GM21528 (cell line): Measurements from ENCODE around the gene ZBTB33.

Experiments
- ATAC-seq: cut with Tn5 transposase; IDR thresholded peaks from one replicate; pipeline ENCODE4 v1.9.1; 2021; ENCODE audit warnings: mild to moderate bottlenecking, moderate library complexity; ENCODE audit not compliant: unreplicated experiment, low FRiP score

The ZBTB33 gene

DNA sequence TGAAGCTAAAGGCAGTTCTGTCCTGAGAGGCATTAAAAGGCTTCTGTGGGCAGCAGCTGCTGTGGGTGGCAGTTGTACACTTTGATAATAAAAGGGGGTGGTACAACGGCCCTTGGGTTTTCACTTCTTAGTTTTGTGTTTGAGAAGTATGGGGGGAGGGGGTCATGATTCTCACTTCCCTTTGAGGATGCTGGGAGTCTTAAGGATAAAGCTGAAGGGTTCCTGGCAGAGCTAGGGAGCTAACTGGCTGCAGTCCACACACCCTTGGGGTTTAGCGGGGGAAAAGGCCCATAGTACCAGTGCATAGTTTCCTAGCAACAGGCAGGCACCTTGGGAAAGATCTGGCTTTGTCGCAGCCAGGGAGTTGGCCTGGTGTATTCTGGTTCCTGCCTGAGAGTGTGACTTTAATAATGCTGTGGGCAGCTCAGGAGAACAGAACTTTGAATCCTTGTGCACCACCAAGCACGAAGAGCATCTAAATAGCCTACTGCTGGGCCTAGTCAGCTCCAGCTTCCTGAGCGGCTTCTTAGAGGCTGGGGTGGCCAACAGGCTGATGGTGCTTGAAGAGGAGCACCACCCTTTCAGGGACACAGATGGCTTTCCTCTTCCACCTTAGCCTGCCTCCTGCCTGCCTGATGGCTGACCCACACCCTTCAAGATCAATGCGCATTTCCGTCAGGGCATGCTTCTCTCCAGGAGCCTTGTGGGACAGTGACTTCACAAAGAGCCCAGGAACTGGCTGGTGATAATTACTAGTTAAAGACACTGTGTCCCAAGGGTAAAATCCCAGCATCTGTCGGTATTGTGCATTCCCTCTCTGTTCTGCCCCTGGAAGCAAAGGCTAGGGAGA lies 12.5 kb downstream of the ZBTB33 start:
- no peak for ATAC-seq

DNA sequence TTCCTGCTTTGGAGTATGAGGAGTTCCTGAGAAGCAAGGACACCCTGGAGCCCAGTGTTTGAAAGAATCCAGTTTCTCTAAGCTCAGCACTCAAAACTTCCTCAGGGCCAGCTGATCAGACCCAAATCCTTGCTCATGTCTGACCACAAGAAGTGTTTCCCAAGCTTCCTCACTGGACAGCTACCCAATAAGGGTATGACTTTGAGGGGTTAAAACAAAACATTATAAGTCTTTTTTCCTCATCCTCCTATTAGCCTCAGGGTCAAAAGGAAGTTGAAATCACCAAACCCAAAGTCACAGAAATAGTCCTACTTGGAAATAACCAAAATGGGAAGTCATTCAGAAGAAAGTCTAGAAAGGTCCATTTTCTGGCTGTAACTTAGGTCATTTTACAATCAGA lies 13.7 kb downstream of the ZBTB33 start:
- no peak for ATAC-seq

DNA sequence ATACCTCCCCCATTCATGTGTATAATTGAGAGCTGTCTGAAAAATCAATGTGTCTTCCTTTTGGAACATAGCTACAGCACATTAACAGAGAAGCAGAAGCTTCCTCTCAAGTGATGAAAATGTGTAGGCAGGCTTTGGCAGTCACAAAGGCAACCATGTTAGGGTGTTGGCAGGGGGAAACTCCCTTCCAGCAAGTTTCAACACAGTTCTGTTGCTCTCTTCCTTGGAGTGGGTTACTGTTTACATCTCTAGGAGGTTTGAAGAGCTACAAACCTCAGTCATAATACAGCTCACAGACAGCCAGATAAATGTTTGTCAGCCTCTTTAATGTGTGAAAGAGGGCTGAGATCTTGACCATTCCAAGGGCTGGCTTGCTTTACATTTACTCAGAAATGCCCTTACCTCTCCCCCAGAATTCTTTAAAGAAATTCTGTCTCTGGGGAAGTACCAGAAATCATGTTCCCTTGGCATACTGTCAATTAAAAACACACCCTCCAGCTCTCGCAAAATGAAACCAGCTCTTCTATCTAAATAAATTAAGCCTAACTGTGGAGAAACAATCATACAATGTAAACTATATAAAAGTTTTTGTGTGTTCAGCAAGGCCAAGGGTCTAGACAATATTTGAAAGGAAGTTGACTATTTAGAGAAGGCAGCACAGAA lies 18.9 kb downstream of the ZBTB33 start:
- no peak for ATAC-seq

DNA sequence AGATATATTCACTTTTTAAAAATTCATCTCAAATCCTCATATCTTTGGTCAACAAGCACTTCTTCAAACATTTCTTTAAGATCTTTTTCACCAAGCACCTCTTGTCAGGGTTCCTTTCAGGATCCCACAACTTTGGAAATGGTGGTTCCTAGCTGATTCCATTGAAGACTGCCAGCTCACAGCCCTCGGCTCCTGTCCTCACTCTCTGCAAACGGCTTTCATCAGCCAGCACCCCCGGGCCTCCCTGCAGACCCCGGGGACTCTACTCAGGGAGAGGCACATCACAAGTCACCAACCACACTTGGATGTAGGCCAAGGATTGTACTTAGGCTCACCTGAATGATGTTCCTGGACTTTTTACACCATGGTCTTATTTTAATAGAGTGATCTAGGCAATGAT lies 20.0 kb downstream of the ZBTB33 start:
- ATAC-seq: no peak

DNA sequence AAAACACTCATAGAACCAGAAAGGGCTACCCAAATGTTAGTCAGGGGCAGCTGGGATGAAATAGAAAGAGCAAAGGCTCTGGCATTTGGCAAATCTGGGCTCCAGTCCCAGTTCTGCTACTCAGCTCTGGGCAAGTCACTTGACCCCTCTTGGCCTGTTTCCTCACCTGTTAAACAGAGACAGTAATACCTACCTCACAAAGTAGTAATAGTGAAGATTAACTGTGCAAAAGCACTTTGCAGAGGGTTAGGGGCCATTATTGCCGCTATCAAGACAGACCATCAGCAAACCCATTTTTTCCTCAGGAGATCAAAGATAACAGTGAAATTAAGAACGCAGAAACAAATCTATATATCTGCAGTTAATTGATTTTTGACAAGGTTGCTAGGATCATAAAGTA lies 20.6 kb downstream of the ZBTB33 start:
- ATAC-seq: no peak

DNA sequence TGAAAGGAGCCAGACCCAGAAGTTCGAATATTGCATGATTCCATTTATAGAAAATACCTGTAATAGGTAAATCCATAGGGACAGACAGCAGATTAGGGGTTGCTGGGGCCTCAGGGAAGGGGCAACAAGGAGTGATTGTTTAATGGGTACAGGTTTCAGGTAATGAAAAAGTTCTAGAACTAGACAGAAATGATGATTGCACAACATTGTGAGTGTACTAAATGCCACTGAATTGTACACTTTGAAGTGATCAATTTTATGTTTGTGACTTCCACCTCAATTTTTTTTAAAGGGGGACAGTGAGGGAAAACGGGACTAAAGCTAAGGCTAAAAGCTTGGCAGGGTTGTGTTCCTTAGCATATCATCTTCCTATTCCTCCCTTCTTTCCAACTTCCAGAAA lies 23.5 kb downstream of the ZBTB33 start:
- no peak for ATAC-seq

DNA sequence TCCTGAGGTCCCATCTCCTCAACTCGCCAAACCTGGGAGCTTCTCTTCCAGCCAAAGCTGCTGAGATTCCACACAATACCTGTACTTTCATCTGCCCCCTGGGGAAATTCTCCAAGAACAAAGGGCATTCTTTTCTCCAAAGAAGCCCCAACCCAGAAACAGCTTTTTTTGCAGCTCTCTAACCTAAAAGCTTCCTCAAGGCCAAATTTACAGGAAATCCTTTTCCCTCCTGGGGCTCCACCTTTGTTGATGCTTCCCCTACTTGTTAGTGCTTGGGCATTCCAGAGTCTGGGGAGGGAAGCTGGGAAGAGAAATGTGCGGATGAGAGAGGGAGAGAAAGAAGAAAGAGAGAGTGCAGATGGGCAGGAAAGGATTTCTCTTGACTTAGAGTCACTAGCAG lies 24.3 kb downstream of the ZBTB33 start:
- ATAC-seq: no peak

DNA sequence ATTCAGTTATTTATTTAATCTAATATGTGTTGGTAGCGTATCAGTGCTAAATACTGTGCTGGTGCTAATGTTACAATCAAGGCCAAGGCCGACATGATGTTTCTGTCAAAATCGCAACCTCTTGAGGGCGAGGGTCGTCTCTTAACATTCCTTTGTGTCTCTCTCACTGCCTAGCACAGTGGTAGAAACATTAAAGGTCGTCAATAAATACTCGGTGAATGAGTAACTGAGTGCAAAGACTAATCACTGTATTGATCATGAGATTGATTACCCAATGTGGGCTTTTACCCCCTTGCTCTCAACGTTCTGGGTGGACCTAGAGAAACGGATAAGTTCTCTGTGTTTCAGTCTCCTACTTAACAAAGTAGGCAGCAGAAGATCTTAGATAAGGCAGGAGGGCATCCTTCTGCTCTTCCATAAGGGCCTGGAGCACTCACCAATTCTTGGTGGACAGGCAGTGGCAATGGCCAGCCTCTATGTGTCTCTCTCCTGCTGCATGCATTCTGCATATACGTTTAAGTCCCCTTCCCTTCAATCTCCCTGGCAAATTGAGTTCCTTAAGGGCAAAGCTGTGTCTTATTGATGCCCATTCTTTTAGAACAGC lies 30.5 kb downstream of the ZBTB33 start:
- no peak for ATAC-seq

DNA sequence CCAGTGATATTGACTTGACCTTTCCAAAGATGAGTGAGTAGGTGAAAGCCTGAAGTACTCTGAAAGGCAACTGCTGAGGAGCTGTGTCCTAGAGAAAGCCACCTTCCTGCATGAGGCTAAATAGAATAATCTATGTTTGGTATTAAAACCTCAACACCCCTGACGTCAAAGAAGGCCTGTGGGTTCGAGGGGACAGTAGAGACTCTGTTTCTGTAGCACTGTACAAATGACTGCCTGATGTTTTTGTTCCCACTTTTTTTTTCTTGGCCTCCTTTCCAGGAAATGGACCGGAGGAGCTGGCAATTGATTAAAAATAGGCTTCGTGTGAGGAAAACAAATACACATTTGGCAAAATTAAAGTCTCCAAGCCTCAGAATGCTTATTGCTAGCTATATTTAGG lies 31.1 kb downstream of the ZBTB33 start:
- ATAC-seq: no peak

DNA sequence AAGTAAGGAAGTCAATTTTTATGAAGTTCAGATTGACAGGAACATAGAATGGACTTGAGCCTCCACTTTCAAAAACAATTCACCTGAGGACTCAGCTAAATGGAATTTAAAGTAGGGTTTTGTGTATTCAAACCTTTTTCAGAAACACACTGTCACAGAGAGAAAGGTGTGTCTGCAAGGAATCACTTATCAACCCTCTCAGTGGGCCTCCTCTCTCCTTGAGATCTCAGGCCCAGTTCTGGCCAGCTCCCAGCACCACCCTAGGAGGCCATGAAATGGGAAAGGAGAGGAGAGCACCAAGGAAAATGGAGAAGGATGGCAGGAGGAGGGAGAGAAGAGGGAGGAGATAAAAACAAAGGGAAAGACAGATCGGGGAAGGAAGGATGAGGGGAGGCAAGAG lies 32.1 kb downstream of the ZBTB33 start:
- ATAC-seq: no peak

DNA sequence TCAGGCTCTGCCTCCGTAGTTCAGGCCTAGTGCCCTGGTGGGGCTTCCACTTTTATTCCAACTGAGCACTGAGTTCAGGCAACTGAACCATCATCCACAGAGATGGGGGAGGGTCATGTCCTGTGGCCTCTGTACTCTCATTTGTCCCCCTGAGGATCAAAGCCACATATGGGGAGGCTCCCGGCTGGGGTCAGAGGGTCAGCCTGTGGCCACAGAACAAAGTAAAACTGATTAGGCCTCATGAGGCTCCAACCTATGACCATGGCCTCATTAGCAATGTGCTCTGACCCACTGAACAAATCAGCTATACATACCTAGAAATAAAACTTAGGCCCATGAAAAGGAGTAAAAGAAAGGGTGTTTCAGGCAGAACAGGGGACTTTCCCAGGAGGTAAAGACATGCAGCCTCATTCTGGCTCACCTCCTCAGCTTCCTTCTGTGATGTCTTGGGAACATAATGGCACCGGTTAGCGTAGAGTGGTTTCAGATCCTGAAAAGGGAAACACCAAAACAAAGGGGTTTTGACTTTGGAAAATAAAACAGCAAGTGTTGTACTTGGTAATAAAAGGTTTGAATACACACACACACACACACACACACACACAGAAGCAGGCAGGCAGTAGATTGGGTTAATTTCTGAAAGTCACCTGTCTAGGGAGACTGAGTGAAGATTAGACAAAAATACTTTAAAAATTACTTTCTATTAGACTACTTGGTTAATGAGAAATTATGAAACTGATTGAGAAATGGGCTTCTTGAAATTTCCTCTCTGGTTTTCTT lies 36.3 kb downstream of the ZBTB33 start:
- ATAC-seq: peak; percentile 37

DNA sequence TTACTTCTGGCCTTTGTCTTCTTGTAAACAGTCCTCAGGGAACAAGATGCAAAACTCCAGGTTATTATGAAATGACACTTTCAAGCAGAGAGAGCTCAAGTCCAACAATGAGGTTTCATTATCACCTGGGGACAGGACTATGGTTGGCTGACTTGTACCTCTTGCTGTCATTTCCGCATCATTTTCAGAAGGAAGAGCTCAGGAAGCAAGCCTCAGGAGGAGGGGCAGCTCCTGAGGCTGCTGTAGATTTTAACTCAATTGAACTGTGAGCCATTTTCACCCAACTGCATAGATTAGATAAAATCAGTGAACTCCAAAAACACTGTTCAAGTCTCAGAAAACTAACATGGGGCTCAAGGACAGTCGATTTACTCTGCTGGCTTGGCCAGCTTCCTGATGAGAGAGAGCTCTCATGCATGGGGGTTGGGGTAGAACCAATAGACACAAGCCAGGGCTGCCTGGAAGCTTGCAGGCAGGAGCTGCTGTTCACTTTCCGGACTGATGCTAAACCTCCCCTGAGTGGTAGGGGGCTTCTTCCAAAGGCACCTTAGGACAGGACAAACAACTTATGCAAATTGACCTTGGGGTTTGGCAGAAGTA lies 37.0 kb downstream of the ZBTB33 start:
- ATAC-seq: peak; percentile 76

DNA sequence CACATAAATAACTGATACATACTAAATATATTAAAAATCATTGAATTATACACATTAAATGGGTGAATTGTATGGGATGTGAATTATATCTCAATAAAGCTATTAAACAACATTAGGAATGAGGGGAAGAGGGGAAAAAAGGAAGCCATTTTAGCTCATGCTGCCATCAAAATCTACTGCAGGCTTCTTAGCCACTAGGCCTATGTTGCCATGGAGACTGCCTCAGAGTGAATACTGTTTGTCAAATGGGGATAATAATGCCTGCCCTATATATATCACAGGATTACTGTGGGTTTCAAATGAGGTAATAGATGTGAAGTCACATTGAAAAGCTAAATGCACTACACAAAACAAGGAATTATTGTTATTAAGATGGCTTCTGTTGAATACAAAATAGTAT lies 39.5 kb downstream of the ZBTB33 start:
- no peak for ATAC-seq

DNA sequence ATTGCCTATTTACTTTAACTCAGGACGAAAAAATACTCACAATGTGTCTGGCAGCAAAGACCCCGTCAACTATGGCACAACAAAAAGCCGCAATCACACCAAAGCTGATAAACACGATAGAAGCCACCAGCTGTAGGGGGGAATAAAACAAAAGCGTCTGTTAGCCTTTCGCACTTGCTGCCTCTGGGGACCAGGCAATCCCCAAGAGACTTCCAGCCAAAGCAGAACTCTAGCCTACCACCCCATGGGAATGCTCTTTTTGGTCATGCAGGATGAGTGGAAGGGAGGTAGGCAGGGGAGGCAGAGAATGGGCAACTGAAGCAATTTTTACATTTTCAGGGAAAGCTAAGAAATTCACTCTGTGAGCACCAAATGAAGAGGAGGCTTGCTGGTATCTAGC lies 40.6 kb downstream of the ZBTB33 start:
- ATAC-seq: no peak

DNA sequence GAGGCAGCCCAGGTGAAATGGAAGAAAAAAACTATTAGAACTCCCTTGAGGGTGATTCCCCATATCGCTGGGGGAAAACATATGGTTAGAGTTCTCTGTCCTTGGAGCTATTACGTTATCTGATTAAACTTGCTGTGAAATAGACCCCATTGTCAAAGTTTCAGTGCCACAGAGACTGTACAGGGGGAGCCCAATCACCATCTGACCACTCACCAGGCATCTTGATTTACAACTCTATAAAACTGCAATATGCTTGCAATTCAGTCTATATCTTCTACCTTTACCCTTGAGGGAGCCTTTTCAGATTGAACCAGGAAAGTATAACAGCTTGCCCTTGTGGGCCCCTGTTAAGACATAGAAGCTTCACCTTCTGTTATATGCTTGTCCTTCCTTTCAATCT lies 42.4 kb downstream of the ZBTB33 start:
- ATAC-seq: no peak

DNA sequence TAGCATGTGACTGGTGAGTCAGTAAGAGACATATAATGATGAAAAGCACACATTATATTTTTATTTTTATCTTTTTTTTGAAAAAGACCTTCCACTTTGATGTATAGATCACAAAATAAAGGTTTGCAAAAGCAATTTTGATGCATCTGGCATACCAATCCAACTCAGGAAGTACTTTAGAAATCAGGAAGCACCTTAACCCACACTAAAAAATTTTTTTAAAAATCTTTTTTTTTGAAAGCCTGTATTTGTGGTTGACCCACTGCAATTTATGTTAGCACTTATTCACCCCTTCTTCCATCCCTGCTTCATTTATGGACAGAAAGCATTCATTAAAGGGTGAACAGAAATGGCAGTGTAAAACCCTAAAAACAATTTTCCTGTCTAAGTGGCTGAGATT lies 44.0 kb downstream of the ZBTB33 start:
- no peak for ATAC-seq

DNA sequence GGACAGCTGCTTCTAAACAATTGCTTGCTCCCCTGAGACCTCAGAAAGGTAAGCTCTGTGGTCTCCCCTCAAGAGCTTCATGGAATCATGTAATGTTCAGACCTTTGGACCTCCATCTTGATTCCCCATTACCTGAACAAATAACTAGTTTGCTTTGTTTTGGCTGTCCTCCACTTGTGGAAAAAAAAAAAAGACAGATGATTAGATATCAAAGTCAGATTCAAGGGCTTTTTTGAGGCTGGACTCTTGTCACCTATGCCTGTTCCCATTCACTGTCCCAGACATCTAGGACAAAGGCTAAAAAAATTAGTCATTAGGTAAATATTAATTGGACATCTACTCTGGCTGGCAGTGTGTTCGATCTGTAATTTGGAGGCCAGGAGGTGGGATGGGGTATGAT lies 47.3 kb downstream of the ZBTB33 start:
- ATAC-seq: no peak

DNA sequence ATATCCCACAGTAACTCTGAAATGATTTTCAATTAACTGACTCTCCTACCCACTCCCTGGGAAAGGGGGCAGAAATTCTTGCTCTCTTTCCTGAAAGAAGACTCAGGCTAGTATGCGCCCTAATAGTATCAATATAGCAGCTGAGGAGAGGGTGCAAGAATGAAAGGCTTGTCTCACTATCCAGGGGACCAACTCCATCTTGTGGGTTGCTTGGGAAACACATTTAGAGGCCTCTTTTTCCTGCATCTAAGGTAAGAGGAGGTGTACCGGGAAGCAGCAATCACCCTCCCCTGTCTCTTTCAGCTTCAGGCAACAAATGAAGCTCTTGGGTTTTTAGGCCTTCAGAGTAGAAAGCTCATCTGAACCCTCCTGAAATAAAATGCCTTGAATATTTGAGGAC lies 49.3 kb downstream of the ZBTB33 start:
- ATAC-seq: no peak

DNA sequence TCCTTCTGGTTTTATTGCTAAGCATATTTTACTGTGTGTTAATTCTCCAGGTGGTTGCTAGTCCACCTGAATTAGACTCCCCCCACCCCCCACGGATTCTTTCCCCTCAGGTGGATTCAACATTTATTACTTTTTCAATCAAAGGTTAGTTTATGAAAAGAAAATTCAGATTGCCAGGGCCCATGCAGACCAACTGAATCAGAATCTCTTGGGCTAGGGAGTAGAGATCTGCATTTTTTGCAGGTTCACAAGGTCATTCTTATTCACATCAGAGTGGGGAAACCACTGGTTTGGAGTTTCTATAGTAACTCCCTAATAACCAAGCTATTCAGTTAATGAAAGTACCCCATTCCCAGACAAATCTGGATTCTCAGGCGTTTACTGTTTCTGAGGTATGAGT lies 50.9 kb downstream of the ZBTB33 start:
- ATAC-seq: no peak

DNA sequence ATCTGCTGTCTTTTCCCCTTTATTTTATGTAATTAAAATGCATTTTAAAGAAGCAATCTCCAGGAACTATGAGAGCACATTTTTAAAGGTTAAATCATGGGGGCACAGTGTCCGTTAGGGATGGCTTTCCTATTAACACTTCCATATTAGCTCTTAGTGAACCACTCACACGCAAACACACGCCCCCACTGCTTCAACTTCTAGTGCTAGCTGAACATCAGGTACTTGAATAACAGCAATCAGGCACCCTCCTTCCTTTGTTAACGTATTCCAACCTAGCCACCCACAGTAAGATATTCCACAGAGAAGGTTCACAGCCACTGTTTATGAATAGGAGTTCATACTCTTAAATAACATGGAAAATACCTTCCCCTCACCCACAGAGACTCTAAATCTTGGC lies 51.3 kb downstream of the ZBTB33 start:
- ATAC-seq: peak; percentile 15

DNA sequence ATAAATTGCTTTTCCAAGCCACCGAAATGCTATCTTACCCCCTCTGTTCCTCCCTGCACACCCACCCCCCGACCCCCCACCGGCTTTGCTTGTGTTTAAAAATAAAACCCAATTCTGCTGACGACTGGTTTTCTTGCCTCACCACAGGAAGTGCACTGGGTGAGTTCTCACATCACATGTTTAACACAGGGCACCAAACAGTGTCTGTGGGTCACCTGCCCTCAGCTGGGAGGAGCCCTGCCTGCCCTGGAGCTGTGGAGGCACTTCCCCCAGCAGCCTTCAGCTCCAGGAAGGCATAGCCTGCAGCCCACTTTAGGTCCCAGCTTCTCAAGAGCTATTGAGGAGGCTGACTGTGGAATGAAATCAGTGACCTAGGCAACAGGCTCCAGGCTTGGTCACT lies 51.8 kb downstream of the ZBTB33 start:
- ATAC-seq: peak; percentile 94
